Measurements from ENCODE around the gene XRCC2. TPM values are rescaled to one million over a fixed set of nuclear protein-coding genes. Genes with fewer than 3 reads are reported as not detected.

XRCC2 gene
- total and polyA plus RNA-seq, 2 experiments from 2014 or later: 3.4 to 4.1 TPM

DNA sequence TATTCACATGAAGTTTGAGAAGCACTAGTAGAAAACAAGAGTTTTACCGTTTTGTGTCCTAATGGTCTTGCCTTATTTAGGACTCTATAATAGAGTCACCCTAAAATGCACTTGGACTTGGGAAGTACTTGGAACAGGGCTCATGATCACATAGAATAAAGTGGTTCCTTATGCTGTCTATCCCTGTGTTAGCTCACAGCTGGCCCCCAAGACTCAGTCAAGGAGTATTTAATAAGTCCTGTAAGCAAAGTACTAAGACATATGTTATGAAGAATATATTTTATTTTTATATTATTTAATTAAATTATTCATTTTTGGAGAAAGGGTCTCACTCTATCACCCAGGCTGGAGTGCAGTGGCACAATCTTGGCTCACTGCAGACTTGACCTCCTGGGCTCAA is 54.5 kb downstream of the XRCC2 start:
- Histone ChIP-seq H3K4me1 (ENCODE audit: low read depth) (no peaks in the 10 kb centered on the region), H3K4me3 (no peak overlapping the region), H3K9me3 (ENCODE audit: low read depth) (no peaks in the 10 kb centered on the region), H3K27ac (no peak overlapping the region), H3K27me3 (no peaks in the 10 kb centered on the region), H3K36me3 (no peaks in the 10 kb centered on the region)
- TF ChIP-seq, protein P1, sequence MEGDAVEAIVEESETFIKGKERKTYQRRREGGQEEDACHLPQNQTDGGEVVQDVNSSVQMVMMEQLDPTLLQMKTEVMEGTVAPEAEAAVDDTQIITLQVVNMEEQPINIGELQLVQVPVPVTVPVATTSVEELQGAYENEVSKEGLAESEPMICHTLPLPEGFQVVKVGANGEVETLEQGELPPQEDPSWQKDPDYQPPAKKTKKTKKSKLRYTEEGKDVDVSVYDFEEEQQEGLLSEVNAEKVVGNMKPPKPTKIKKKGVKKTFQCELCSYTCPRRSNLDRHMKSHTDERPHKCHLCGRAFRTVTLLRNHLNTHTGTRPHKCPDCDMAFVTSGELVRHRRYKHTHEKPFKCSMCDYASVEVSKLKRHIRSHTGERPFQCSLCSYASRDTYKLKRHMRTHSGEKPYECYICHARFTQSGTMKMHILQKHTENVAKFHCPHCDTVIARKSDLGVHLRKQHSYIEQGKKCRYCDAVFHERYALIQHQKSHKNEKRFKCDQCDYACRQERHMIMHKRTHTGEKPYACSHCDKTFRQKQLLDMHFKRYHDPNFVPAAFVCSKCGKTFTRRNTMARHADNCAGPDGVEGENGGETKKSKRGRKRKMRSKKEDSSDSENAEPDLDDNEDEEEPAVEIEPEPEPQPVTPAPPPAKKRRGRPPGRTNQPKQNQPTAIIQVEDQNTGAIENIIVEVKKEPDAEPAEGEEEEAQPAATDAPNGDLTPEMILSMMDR (IDR thresholded peaks at IDR 0.05; ENCODE audit: low read depth, low read length): no peak
- no peak for DNase-seq (ENCODE audit: low read depth in 1 of 2, low spot score in 1 of 2)

DNA sequence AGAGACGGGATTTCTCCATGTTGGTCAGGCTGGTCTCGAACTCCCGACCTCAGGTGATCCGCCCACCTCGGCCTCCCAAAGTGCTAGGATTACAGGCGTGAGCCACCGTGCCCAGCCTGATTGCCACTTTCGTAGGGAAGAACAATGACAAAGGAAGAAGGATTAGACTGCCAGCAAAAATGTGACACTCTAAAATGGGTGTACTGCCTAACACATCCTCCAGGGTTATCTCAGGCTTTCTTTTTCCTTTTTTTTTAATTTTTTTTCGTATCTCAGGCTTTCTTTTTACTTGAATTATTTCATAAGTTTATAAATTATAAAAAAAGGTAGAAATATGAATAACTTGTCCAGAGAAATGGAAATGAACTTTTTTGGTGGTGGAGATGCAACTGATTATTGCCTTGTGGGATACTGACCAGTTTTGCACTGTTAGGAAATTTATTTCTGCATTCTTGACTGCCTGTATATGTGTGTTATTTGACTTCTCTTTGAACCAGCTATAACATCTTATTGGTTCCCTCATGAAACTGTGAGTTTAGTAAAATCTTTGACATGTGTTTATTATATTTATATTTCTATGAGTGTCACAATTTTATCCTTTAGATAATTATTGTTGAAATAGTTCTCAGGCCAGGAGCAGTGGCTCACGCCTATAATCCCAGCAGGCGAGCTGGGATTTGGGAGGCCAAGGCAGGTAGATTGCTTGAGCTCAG is 56.8 kb downstream of the XRCC2 start:
- Histone ChIP-seq H3K4me3 (no peak overlapping the region), H3K9me3 (ENCODE audit: low read depth) (no peaks in the 10 kb centered on the region), H3K27me3 (no peaks in the 10 kb centered on the region), H3K36me3 (no peaks in the 10 kb centered on the region), H3K27ac (no peak overlapping the region), H3K4me1 (ENCODE audit: low read depth) (peaks cover 12% of the 10 kb centered on the region)
- no peak for DNase-seq (ENCODE audit: low read depth in 1 of 2, low spot score in 1 of 2)
- TF ChIP-seq, protein P1 (IDR thresholded peaks at IDR 0.05; ENCODE audit: low read depth, low read length): no peak

DNA sequence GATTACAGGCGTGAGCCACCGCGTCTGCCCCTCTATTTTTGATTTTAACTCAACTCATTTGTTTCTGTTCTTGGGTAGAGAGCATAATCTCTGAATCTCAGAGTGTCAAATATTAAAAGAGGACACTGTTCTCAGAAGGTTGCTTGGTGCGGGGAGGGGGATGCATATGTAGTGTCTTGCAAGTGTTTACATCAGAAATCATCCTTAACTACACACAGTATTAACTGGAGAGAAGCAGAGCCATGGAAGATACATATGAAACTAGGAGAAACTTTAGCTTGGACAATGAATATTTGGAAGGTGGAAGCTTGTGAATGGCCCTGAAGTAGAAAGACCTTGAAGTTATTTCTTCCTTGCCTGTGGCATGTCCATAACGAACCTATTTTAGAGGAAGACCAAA is 57.5 kb downstream of the XRCC2 start:
- no peaks in the 10 kb centered on the region for H3K27me3 ChIP-seq
- TF ChIP-seq, protein P1 (IDR thresholded peaks at IDR 0.05; ENCODE audit: low read depth, low read length): no peak
- H3K4me1 ChIP-seq (ENCODE audit: low read depth): peaks cover 12% of the 10 kb centered on the region
- DNase-seq (ENCODE audit: low read depth in 1 of 2, low spot score in 1 of 2): no peak
- H3K27ac ChIP-seq: no peak overlapping the region
- no peaks in the 10 kb centered on the region for H3K9me3 ChIP-seq (ENCODE audit: low read depth)
- no peaks in the 10 kb centered on the region for H3K36me3 ChIP-seq
- no peak overlapping the region for H3K4me3 ChIP-seq

DNA sequence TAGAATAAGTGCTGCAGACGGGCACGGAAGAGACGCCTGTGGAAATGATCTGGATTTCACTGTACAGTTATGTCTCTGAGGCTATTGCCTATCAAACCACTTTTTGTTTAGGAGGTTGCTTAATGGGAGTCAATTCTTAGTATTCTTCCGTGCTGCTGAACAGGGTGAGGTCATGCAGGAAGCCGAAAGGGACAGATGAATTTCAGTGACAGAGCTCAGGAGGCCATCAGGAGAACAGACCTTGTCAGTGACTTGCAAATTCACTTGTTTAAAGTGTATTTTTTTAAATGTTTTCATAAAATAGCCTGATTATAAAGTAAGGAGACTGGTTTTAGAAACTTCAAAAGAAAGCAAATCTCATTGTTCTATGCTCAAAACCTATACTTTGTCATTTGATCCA is 58.9 kb downstream of the XRCC2 start:
- no peaks in the 10 kb centered on the region for H3K36me3 ChIP-seq
- no peaks in the 10 kb centered on the region for H3K27me3 ChIP-seq
- DNase-seq (ENCODE audit: low read depth in 1 of 2, low spot score in 1 of 2): peak in 1 of 2 donors; percentile 14
- no peaks in the 10 kb centered on the region for H3K9me3 ChIP-seq (ENCODE audit: low read depth)
- TF ChIP-seq, protein P1 (IDR thresholded peaks at IDR 0.05; ENCODE audit: low read depth, low read length): no peak
- no peak overlapping the region for H3K27ac ChIP-seq
- H3K4me1 ChIP-seq (ENCODE audit: low read depth): peaks cover 12% of the 10 kb centered on the region
- no peak overlapping the region for H3K4me3 ChIP-seq

DNA sequence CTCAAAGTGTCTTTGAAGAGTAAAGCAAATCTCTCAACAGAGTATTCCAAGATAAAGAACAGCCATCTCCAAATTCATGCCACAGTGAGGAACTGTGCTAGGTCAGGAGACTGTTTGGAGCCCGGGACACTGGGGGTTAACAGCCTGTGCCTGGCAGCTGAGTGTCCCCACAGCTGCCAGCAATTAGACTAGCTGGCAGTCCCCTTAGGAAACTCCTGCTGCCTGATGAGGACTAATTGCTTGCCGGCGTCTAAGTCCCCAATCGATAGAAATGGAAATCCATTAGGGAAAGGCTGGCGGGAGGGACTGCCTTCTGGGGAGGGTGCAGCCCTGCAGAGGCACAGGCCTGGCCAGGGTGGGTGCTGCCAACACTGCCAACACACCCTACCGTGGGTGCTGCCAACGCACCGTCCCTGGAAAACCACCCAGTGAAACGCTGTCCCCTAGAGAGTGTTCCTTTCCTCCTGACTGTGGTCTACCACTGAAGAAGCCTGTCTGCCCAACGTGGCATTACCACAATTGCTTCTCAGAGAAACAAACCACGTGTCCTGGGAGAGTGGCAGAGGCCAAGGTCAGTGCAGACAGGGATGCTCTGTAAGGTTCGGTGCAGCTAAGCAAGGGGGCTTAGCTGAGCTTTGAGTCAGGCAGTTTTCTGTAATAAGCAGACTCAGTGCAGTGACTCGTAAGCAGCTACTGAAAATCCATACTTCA is 60.8 kb downstream of the XRCC2 start:
- DNase-seq (ENCODE audit: low read depth in 1 of 2, low spot score in 1 of 2): peak; percentile 14 to 60
- H3K4me3 ChIP-seq: no peak overlapping the region
- H3K4me1 ChIP-seq (ENCODE audit: low read depth): peaks cover 12% of the 10 kb centered on the region
- peak overlapping the region; percentile 43 for H3K27ac ChIP-seq
- H3K36me3 ChIP-seq: no peaks in the 10 kb centered on the region
- TF ChIP-seq, protein P1 (IDR thresholded peaks at IDR 0.05; ENCODE audit: low read depth, low read length): no peak
- no peaks in the 10 kb centered on the region for H3K27me3 ChIP-seq
- H3K9me3 ChIP-seq (ENCODE audit: low read depth): no peaks in the 10 kb centered on the region

Data from cardiac muscle cell (in vitro differentiated cells and primary cell).